ENCODE results near the gene TBC1D10A. TPM values are rescaled to one million over a fixed set of nuclear protein-coding genes. Genes with fewer than 3 reads are reported as not detected.

TBC1D10A gene
- total RNA-seq, 1 experiment from 2014 or later: 18.6 TPM

- no TSS peak for BruUV-seq (replicated peaks)
- ChIA-PET RAD21 (ENCODE audit: low non-redundant PET in 1 of 2, low total read pairs in 2 of 2, uncharacterized antibody in 2 of 2, unreplicated experiment in 2 of 2) (no interaction called here), CTCF (no interaction called here), POLR2A (no interaction called here)
- Histone ChIP-seq H3K4me2 (ENCODE audit: low read length) (no peak overlapping the region), H3K4me1 (ENCODE audit: control insufficient read depth in 1 of 2, insufficient read depth in 2 of 2, low read length in 2 of 2) (no peaks in the 10 kb centered on the region), H3K36me3 (ENCODE audit: control insufficient read depth in 1 of 2, insufficient read depth in 2 of 2, low read length in 2 of 2) (no peaks in the 10 kb centered on the region), H3K9me3 (ENCODE audit: control insufficient read depth in 1 of 2, insufficient read depth in 1 of 2, low read depth in 1 of 2, low read length in 2 of 2) (no peaks in the 10 kb centered on the region), H3K27ac (ENCODE audit: low read depth, low read length) (no peak overlapping the region), H3K9ac (ENCODE audit: low read length) (no peak overlapping the region), H3K9me2 (ENCODE audit: insufficient read depth) (no peaks in the 10 kb centered on the region), H4K20me1 (ENCODE audit: insufficient read depth) (no peaks in the 10 kb centered on the region), H3K4me3 (replicated peaks in 1 of 2; ENCODE audit: low read depth in 1 of 2, low read length in 2 of 2) (no peak overlapping the region), H3K79me2 (ENCODE audit: insufficient read depth, low read length) (no peaks in the 10 kb centered on the region), H2AFZ (ENCODE audit: low read depth, low read length, poor library complexity, severe bottlenecking) (no peak overlapping the region), H3K27me3 (ENCODE audit: insufficient read depth, low read length) (no peaks in the 10 kb centered on the region)
- ATAC-seq (no peak), DNase-seq (ENCODE audit: low read depth, low spot score) (no peak)
- TF ChIP-seq YY1 (IDR thresholded peaks at IDR 0.05; ENCODE audit: extremely low read depth, insufficient replicate concordance, low read depth, low read length): no peak
- TF ChIP-seq JUND (IDR thresholded peaks at IDR 0.05): no peak
- no peak for TF ChIP-seq ZBTB33 (IDR thresholded peaks at IDR 0.05; ENCODE audit: extremely low read depth, insufficient replicate concordance, low read length)
- intact Hi-C loops (cut with micrococcal nuclease): no loop called here
These were observed 44.6 kb upstream of the TBC1D10A start for GRCh38 chr22:30371321-30371720.

- Histone ChIP-seq H3K4me1 (ENCODE audit: control insufficient read depth in 1 of 2, insufficient read depth in 2 of 2, low read length in 2 of 2) (no peaks in the 10 kb centered on the region), H3K79me2 (ENCODE audit: insufficient read depth, low read length) (no peaks in the 10 kb centered on the region), H3K27me3 (ENCODE audit: insufficient read depth, low read length) (no peaks in the 10 kb centered on the region), H4K20me1 (ENCODE audit: insufficient read depth) (no peaks in the 10 kb centered on the region), H3K9me2 (ENCODE audit: insufficient read depth) (no peaks in the 10 kb centered on the region), H2AFZ (ENCODE audit: low read depth, low read length, poor library complexity, severe bottlenecking) (no peak overlapping the region), H3K9ac (ENCODE audit: low read length) (no peak overlapping the region), H3K27ac (ENCODE audit: low read depth, low read length) (no peak overlapping the region), H3K4me2 (ENCODE audit: low read length) (no peak overlapping the region), H3K9me3 (ENCODE audit: control insufficient read depth in 1 of 2, insufficient read depth in 1 of 2, low read depth in 1 of 2, low read length in 2 of 2) (no peaks in the 10 kb centered on the region), H3K36me3 (ENCODE audit: control insufficient read depth in 1 of 2, insufficient read depth in 2 of 2, low read length in 2 of 2) (no peaks in the 10 kb centered on the region), H3K4me3 (replicated peaks in 1 of 2; ENCODE audit: low read depth in 1 of 2, low read length in 2 of 2) (no peak overlapping the region)
- ATAC-seq (no peak), DNase-seq (ENCODE audit: low read depth, low spot score) (no peak)
- BruUV-seq (replicated peaks): no TSS peak
- RAD21 ChIA-PET (ENCODE audit: low non-redundant PET in 1 of 2, low total read pairs in 2 of 2, uncharacterized antibody in 2 of 2, unreplicated experiment in 2 of 2): no interaction called here
- POLR2A ChIA-PET: no interaction called here
- CTCF ChIA-PET: no interaction called here
- intact Hi-C loops (cut with micrococcal nuclease): no loop called here
- TF ChIP-seq EZH2 (IDR thresholded peaks at IDR 0.05) (no peak), ZNF274 (IDR thresholded peaks at IDR 0.05; ENCODE audit: low read depth, low read length) (no peak), YY1 (IDR thresholded peaks at IDR 0.05; ENCODE audit: extremely low read depth, insufficient replicate concordance, low read depth, low read length) (no peak), POLR2A (IDR thresholded peaks at IDR 0.05; ENCODE audit: borderline replicate concordance, extremely low read depth, insufficient read depth, insufficient read length) (no peak), EGR1 (IDR thresholded peaks at IDR 0.05; ENCODE audit: low read depth) (no peak), TCF7L2 (IDR thresholded peaks at IDR 0.05; ENCODE audit: borderline replicate concordance, extremely low read depth, insufficient read depth, insufficient read length) (no peak), FOSL1 (IDR thresholded peaks at IDR 0.05; ENCODE audit: low read depth) (no peak)
- TF ChIP-seq, protein P1, sequence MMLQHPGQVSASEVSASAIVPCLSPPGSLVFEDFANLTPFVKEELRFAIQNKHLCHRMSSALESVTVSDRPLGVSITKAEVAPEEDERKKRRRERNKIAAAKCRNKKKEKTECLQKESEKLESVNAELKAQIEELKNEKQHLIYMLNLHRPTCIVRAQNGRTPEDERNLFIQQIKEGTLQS (IDR thresholded peaks at IDR 0.05): no peak
These were observed 44.0 kb upstream of the TBC1D10A start for GRCh38 chr22:30370641-30371230.

Data from HCT116 (cell line).